Measurements from ENCODE around the gene ARID5B. TPM values are rescaled to one million over a fixed set of nuclear protein-coding genes. Genes with fewer than 3 reads are reported as not detected.
A peak's percentile ranks its signal among the peaks of the same experiment; 100 is the strongest.

ARID5B gene
- total RNA-seq, 2 experiments from 2014 or later = 26.7 to 28.3 TPM

- Mint-ChIP-seq H3K27ac (peak overlapping the region; percentile 95), H3K4me3 (no peak overlapping the region), H3K27me3 (no peaks in the 10 kb centered on the region), H3K36me3 (ENCODE audit: low read depth) (peaks cover 72% of the 10 kb centered on the region), H3K4me1 (ENCODE audit: low read depth) (peaks cover 63% of the 10 kb centered on the region), H3K9me3 (peaks cover 5% of the 10 kb centered on the region)
- POLR2A ChIA-PET = interaction anchor here (2.0 to 4.0 kb wide), 3 partner anchors 32 to 92 kb away, joined by 6 to 22 read pairs (median 11); no protein-coding TSS in a partner anchor
- CTCF ChIA-PET = interaction anchor here (1.8 kb wide), 1 partner anchor 8 kb away, joined by 9 read pairs; no protein-coding TSS in a partner anchor
- no peak for DNase-seq
- no peak for ATAC-seq
- TF ChIP-seq CTCF (IDR thresholded peaks at IDR 0.05) = no peak
- intact Hi-C loops (cut with micrococcal nuclease) = no loop called here
These were observed 93.1 kb downstream of the ARID5B start for GRCh38 chr10:61994405-61995219.

GRCh38 chr10:61995220-61995503 is 93.7 kb downstream of the ARID5B start:
- H3K27me3 Mint-ChIP-seq = no peaks in the 10 kb centered on the region
- no peak overlapping the region for H3K4me3 Mint-ChIP-seq
- CTCF ChIA-PET = interaction anchor here (1.0 kb wide), 1 partner anchor 43 kb away, joined by 5 read pairs; no protein-coding TSS in a partner anchor
- TF ChIP-seq CTCF (IDR thresholded peaks at IDR 0.05) = no peak
- peaks cover 57% of the 10 kb centered on the region for H3K4me1 Mint-ChIP-seq (ENCODE audit: low read depth)
- H3K27ac Mint-ChIP-seq = peak overlapping the region; percentile 45
- H3K9me3 Mint-ChIP-seq = peaks cover 5% of the 10 kb centered on the region
- intact Hi-C loops (cut with micrococcal nuclease) = no loop called here
- ATAC-seq = no peak
- H3K36me3 Mint-ChIP-seq (ENCODE audit: low read depth) = peaks cover 72% of the 10 kb centered on the region
- POLR2A ChIA-PET = no interaction called here
- no peak for DNase-seq

- H3K4me1 Mint-ChIP-seq (ENCODE audit: low read depth) = peaks cover 47% of the 10 kb centered on the region
- peaks cover 1% of the 10 kb centered on the region for H3K9me3 Mint-ChIP-seq
- intact Hi-C loops (cut with micrococcal nuclease) = no loop called here
- TF ChIP-seq CTCF (IDR thresholded peaks at IDR 0.05) = no peak
- peak overlapping the region; percentile 31 for H3K27ac Mint-ChIP-seq
- peaks cover 77% of the 10 kb centered on the region for H3K36me3 Mint-ChIP-seq (ENCODE audit: low read depth)
- DNase-seq = no peak
- ChIA-PET CTCF (interaction anchor here (0.6 to 1.2 kb wide), 3 partner anchors 25 to 781 kb away, joined by 3 read pairs; no protein-coding TSS in a partner anchor), POLR2A (no interaction called here)
- H3K4me3 Mint-ChIP-seq = no peak overlapping the region
- no peaks in the 10 kb centered on the region for H3K27me3 Mint-ChIP-seq
- ATAC-seq = no peak
These were observed 97.4 kb downstream of the ARID5B start for GRCh38 chr10:61998937-61999336.

- DNase-seq = no peak
- intact Hi-C loops (cut with micrococcal nuclease) = no loop called here
- no peak for ATAC-seq
- H3K4me3 Mint-ChIP-seq = no peak overlapping the region
- H3K4me1 Mint-ChIP-seq (ENCODE audit: low read depth) = peaks cover 50% of the 10 kb centered on the region
- peaks cover 1% of the 10 kb centered on the region for H3K9me3 Mint-ChIP-seq
- H3K27ac Mint-ChIP-seq = peak overlapping the region; percentile 4
- POLR2A ChIA-PET = no interaction called here
- H3K27me3 Mint-ChIP-seq = no peaks in the 10 kb centered on the region
- peaks cover 79% of the 10 kb centered on the region for H3K36me3 Mint-ChIP-seq (ENCODE audit: low read depth)
- TF ChIP-seq CTCF (IDR thresholded peaks at IDR 0.05) = no peak
- CTCF ChIA-PET = no interaction called here
These were observed 98.6 kb downstream of the ARID5B start for GRCh38 chr10:62000037-62000603.

DNA sequence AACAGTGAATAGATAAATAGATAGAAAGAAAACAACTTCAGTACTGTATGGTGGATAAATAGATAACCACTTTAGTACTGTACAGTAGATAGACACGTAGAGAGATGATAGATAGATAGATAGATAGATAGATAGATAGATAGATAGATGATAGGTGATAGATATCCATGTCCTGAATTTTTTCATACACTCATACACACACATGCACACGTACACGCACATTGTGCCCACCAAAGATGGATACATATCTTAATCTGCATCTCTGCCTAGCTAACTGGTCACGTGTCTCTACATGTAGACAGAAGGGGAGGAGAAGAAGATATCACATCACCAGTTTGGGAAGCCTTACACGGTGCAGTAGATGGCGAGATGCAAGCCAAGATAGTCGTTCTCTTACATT is 99.2 kb downstream of the ARID5B start:
- DNase-seq (no peak), ATAC-seq (no peak)
- POLR2A ChIA-PET = no interaction called here
- Mint-ChIP-seq H3K36me3 (ENCODE audit: low read depth) (peaks cover 80% of the 10 kb centered on the region), H3K27me3 (no peaks in the 10 kb centered on the region), H3K4me3 (no peak overlapping the region), H3K4me1 (ENCODE audit: low read depth) (peaks cover 52% of the 10 kb centered on the region), H3K9me3 (peaks cover 1% of the 10 kb centered on the region), H3K27ac (peak overlapping the region; percentile 50)
- TF ChIP-seq CTCF (IDR thresholded peaks at IDR 0.05) = no peak
- intact Hi-C loops (cut with micrococcal nuclease) = no loop called here
- CTCF ChIA-PET = no interaction called here
